B cell (primary cell): ENCODE data around the gene IRAK1. TPM values are rescaled to one million over a fixed set of nuclear protein-coding genes. Genes with fewer than 3 reads are reported as not detected.

Experiments used
- ATAC-seq: fragments of 200-7000 bp; cut with Tn5 transposase; one replicate; pipeline ENCODE4 v1.10.0; 2021; ENCODE audit warnings: low read depth, mild to moderate bottlenecking, moderate number of reproducible peaks, moderate library complexity
- CTCF ChIA-PET: fragments of 350-600 bp; sonication (Branson Sonifier 250); formaldehyde crosslinking; loops from one replicate; lab custom pipeline; 2021; ENCODE audit warnings: antibody characterized with exemption, inconsistent platforms; lab: Charles Lee
- POLR2A ChIA-PET: fragments of 350-600 bp; sonication (Branson Sonifier 250); formaldehyde crosslinking; loops from one replicate; lab custom pipeline; 2021; ENCODE audit warnings: antibody characterized with exemption; lab: Charles Lee
- DNase-seq: peaks from one replicate; pipeline ENCODE4 v3.0.0; 2013
- H2AFZ ChIP-seq: 2 replicates; pipeline ENCODE4 v1.6.1; 2012; ENCODE audit warnings: mild to moderate bottlenecking, low read depth, low read length; ENCODE audit not compliant: insufficient read depth, poor library complexity, severe bottlenecking
- H3K27ac ChIP-seq, 2 donors: 1 replicate in 1 of 2; 2 replicates in 1 of 2; pipeline ENCODE4 v1.5.1; 2012 to 2013; ENCODE audit warnings: low read length in 2 of 2, mild to moderate bottlenecking in 2 of 2, moderate library complexity in 1 of 2
- H3K27me3 ChIP-seq, 4 experiments: fragments of 200-600 bp in 1 of 4; sonication (generic) in 1 of 4; replicated peaks in 1 of 4; 1 replicate in 2 of 4; 2 replicates in 2 of 4; pipeline versions ENCODE4 v1.6.1 to v1.7.0; 2013 to 2016; ENCODE audit warnings: low read length in 3 of 4, mild to moderate bottlenecking in 2 of 4, mixed read lengths in 1 of 4, moderate library complexity in 1 of 4; ENCODE audit not compliant: insufficient read depth in 4 of 4, control insufficient read depth in 3 of 4; ENCODE audit errors: control extremely low read depth in 1 of 4
- H3K36me3 ChIP-seq, 2 experiments: replicated peaks in 1 of 2; 1 replicate in 1 of 2; 2 replicates in 1 of 2; pipeline versions ENCODE4 v1.6.1 to v1.7.1; 2013; ENCODE audit warnings: low read length in 1 of 2; ENCODE audit not compliant: insufficient read depth in 2 of 2, control insufficient read depth in 1 of 2; ENCODE audit errors: control extremely low read depth in 1 of 2, extremely low read depth in 1 of 2
- H3K4me1 ChIP-seq, 2 donors: fragments of 200-600 bp in 1 of 2; sonication (generic) in 1 of 2; 1 replicate in 1 of 2; 2 replicates in 1 of 2; pipeline versions ENCODE4 v1.5.1 to v1.6.1; 2013 to 2017; ENCODE audit warnings: low read length in 2 of 2; ENCODE audit not compliant: control insufficient read depth in 2 of 2, insufficient read depth in 2 of 2
- H3K4me2 ChIP-seq: replicated peaks from 2 replicates; pipeline ENCODE3; 2012; ENCODE audit warnings: mild to moderate bottlenecking, low read depth, low read length; ENCODE audit not compliant: poor library complexity, severe bottlenecking
- H3K4me3 ChIP-seq, 5 experiments: fragments of 200-600 bp in 1 of 5; sonication (generic) in 1 of 5; 1 replicate in 3 of 5; 2 replicates in 2 of 5; pipeline versions ENCODE4 v1.5.1 to v1.7.0; 2011 to 2016; ENCODE audit warnings: low read length in 4 of 5, mild to moderate bottlenecking in 4 of 5, low read depth in 2 of 5, control low read depth in 1 of 5, moderate library complexity in 1 of 5; ENCODE audit not compliant: insufficient read depth in 1 of 5; ENCODE audit errors: control extremely low read depth in 1 of 5, extremely low read depth in 1 of 5
- H3K79me2 ChIP-seq: fragments of 200-600 bp; sonication (generic); one replicate; pipeline ENCODE4 v1.6.0; 2016; ENCODE audit warnings: low read length; ENCODE audit not compliant: control insufficient read depth, insufficient read depth
- H3K9ac ChIP-seq: fragments of 200-600 bp; sonication (generic); 2 replicates; pipeline ENCODE4 v1.6.1; 2017; ENCODE audit warnings: mild to moderate bottlenecking, low read length, moderate library complexity
- H3K9me3 ChIP-seq, 3 donors: one replicate each; pipeline versions ENCODE4 v1.6.1 to v1.7.1; 2013; ENCODE audit warnings: low read length in 2 of 3; ENCODE audit not compliant: control insufficient read depth in 2 of 3, insufficient read depth in 1 of 3; ENCODE audit errors: control extremely low read depth in 1 of 3
- H4K20me1 ChIP-seq: 2 replicates; pipeline ENCODE4 v1.6.0; 2012; ENCODE audit warnings: mild to moderate bottlenecking, low read length; ENCODE audit not compliant: insufficient read depth, control insufficient read depth, poor library complexity, severe bottlenecking
- H3K27ac Mint-ChIP-seq: one replicate; pipeline ENCODE4 v1.8.0; 2021; ENCODE audit warnings: mixed read lengths
- H3K27me3 Mint-ChIP-seq: one replicate; pipeline ENCODE4 v1.8.0; 2021; ENCODE audit warnings: mixed read lengths
- H3K4me1 Mint-ChIP-seq: one replicate; pipeline ENCODE4 v1.8.0; 2021; ENCODE audit warnings: mixed read lengths
- H3K4me3 Mint-ChIP-seq: one replicate; pipeline ENCODE4 v1.8.0; 2021; ENCODE audit warnings: mixed read lengths
- H3K9me3 Mint-ChIP-seq: one replicate; pipeline ENCODE4 v1.8.0; 2022; ENCODE audit warnings: mixed read lengths; ENCODE audit not compliant: insufficient read depth
- EZH2 ChIP-seq: IDR thresholded peaks from 2 replicates; pipeline ENCODE4 v1.6.1; 2012; ENCODE audit warnings: borderline replicate concordance, low read depth, mild to moderate bottlenecking, moderate library complexity, low read length; ENCODE audit not compliant: insufficient read depth, poor library complexity, severe bottlenecking
- WGBS: methylation state at CpG from one replicate; pipeline ENCODE4 v1.1.5; 2013; ENCODE audit warnings: missing lambda C conversion rate; ENCODE audit not compliant: insufficient coverage; 5-methylcytosine and 5-hydroxymethylcytosine counted together
- intact Hi-C: fragments of 100-400 bp; cut with micrococcal nuclease; formaldehyde crosslinking; loops from one replicate; pipeline ENCODE4 v1.10.0; 2022
- polyA plus RNA-seq: library from polyadenylated mRNA; depleted of rRNA; stranded (reverse); fragments of >200 nt; gene quantifications from 2 replicates; pipeline ENCODE4 v1.2.3, GENCODE V29; 2012
- total RNA-seq, 2 donors: library from RNA; stranded (reverse); fragments of 120-200 nt in 1 of 2; gene quantifications; 1 replicate in 1 of 2; 2 replicates in 1 of 2; pipeline versions ENCODE4 v1.2.3 to v1.2.4, GENCODE V29; 2013 to 2022
- TF ChIP-seq, protein P1 (sequence below): fragments of 200-600 bp; IDR thresholded peaks from one replicate; pipeline ENCODE4 v1.8.0; 2022; ENCODE audit warnings: antibody characterized with exemption, mild to moderate bottlenecking

Gene IRAK1
- total and polyA plus RNA-seq, 2 donors (not counting 1 experiment from before 2014, with no cell fraction given) = 112 to 118 TPM

DNA sequence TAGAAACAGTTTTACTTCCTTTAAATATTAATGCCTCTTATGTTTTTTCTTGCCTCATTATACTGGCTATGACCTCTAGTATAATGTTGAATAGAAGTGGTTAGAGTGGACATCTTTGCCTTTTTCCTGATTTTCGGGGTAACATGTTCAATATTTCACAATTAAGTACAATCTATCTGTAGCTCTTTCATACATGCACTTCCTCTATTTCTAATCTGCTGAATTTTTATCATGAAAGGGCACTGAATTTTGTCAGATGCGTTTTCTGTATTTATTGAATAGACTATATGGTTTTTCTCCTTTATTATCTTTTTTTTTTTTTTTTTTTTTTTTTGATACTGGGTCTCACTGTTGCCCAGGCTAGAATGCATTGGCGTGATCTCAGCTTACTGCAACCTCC is 48.9 kb upstream of the IRAK1 start:
- POLR2A ChIA-PET = interaction anchor here (0.7 kb wide), 2 partner anchors 71 to 302 kb away, joined by 6 to 7 read pairs; no protein-coding TSS in a partner anchor
- peaks cover 41% of the 10 kb centered on the region for H3K4me1 Mint-ChIP-seq
- CTCF ChIA-PET = interaction anchor here (0.8 kb wide), 1 partner anchor 23 kb away, joined by 4 read pairs; no protein-coding TSS in a partner anchor

DNA sequence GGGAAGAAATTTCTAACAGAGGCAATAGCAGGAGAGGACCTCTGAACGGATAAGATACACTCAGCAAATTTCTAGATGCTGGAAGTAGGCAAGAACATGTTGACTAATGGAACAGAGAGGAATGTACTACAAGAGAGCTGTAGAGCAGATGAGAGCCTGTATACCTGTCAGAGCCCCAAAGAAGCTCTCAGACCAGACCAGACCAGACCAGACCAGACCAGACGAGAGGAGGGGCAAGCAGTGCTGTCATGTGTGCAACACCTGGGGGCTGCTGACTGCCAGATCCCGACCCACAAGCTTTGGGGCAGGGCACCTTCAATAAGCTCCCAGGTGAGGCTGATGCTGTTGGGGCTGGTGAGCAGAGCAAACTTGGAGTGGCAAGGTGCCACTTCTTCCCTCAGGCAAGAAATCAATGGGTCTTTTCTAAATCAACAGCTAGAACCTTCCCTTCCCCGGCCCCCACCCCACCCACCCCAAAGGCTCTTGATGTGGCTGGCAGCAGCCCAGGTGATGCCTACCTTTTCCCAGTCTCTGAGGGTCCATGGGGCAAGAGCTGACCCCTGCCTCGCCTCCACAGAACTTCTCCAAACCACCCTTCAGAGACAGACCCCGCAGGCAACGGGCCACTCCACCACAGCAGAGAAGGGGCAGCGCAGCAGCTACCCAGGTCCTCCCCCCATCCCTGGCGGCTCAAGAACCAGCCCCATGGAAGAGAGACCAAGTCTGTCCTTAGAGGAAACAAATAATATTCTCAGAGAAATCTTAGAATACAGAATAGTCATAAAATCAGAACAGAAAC is 45.1 kb upstream of the IRAK1 start:
- peaks cover 89% of the 10 kb centered on the region for H3K79me2 ChIP-seq
- peaks cover 12 to 26% of the 10 kb centered on the region in 2 donors for H3K4me1 ChIP-seq
- ChIA-PET CTCF (no interaction called here), POLR2A (no interaction called here)
- H3K27me3 Mint-ChIP-seq = no peaks in the 10 kb centered on the region
- no peak overlapping the region for H3K9ac ChIP-seq
- H3K4me2 ChIP-seq = peak overlapping the region; percentile 8
- TF ChIP-seq, protein P1, sequence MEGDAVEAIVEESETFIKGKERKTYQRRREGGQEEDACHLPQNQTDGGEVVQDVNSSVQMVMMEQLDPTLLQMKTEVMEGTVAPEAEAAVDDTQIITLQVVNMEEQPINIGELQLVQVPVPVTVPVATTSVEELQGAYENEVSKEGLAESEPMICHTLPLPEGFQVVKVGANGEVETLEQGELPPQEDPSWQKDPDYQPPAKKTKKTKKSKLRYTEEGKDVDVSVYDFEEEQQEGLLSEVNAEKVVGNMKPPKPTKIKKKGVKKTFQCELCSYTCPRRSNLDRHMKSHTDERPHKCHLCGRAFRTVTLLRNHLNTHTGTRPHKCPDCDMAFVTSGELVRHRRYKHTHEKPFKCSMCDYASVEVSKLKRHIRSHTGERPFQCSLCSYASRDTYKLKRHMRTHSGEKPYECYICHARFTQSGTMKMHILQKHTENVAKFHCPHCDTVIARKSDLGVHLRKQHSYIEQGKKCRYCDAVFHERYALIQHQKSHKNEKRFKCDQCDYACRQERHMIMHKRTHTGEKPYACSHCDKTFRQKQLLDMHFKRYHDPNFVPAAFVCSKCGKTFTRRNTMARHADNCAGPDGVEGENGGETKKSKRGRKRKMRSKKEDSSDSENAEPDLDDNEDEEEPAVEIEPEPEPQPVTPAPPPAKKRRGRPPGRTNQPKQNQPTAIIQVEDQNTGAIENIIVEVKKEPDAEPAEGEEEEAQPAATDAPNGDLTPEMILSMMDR = no peak
- no peak for TF ChIP-seq EZH2
- no peak overlapping the region for H2AFZ ChIP-seq
- no peak for DNase-seq
- H3K9me3 ChIP-seq = no peaks in the 10 kb centered on the region
- intact Hi-C loops = no loop called here
- no peak overlapping the region for H3K4me3 ChIP-seq
- H3K4me1 Mint-ChIP-seq = peaks cover 57% of the 10 kb centered on the region
- H3K27me3 ChIP-seq = no peaks in the 10 kb centered on the region
- peak overlapping the region; percentile 55 for H3K27ac Mint-ChIP-seq
- H3K36me3 ChIP-seq = no peaks in the 10 kb centered on the region
- peak overlapping the region; percentile 8 for H3K4me3 Mint-ChIP-seq
- WGBS = 70% methylated on average over 2 of the region's 9 CpGs
- H4K20me1 ChIP-seq = peaks cover 64% of the 10 kb centered on the region
- no peaks in the 10 kb centered on the region for H3K9me3 Mint-ChIP-seq
- no peak for ATAC-seq
- peak overlapping the region in 1 of 2 donors; percentile 34 for H3K27ac ChIP-seq

More for the DNA sequence above, 48.9 kb upstream of the IRAK1 start:
- H3K79me2 ChIP-seq = peaks cover 96% of the 10 kb centered on the region
- Mint-ChIP-seq H3K27ac (no peak overlapping the region), H3K9me3 (no peaks in the 10 kb centered on the region), H3K27me3 (no peaks in the 10 kb centered on the region), H3K4me3 (no peak overlapping the region)
- no peaks in the 10 kb centered on the region for H3K9me3 ChIP-seq
- peaks cover 0 to 3% of the 10 kb centered on the region in 2 experiments for H3K36me3 ChIP-seq
- no peak overlapping the region for H3K4me3 ChIP-seq
- H3K4me1 ChIP-seq = peaks cover 14 to 26% of the 10 kb centered on the region in 2 donors
- no peak overlapping the region for H3K4me2 ChIP-seq
- no peaks in the 10 kb centered on the region for H3K27me3 ChIP-seq
- intact Hi-C loops = no loop called here
- H4K20me1 ChIP-seq = peaks cover 61% of the 10 kb centered on the region
- H2AFZ ChIP-seq = no peak overlapping the region
- TF ChIP-seq, protein P1 = no peak
- no peak for TF ChIP-seq EZH2
- WGBS = no CpG with 5 or more reads among the region's 3 CpGs
- DNase-seq (no peak), ATAC-seq (no peak)
- H3K9ac ChIP-seq = no peak overlapping the region
- no peak overlapping the region for H3K27ac ChIP-seq
